ENCODE results near the gene LOC128125822.

The LOC128125822 gene

GRCh38 chr6:63527658-63528514 lies 44.4 kb upstream of the LOC128125822 start:
- Mint-ChIP-seq H3K36me3 (ENCODE audit: low read depth) (no peaks in the 10 kb centered on the region), H3K4me1 (ENCODE audit: low read depth) (peaks cover 20% of the 10 kb centered on the region), H3K4me3 (ENCODE audit: unreplicated experiment) (peak overlapping the region; percentile 23), H3K27ac (ENCODE audit: unreplicated experiment) (peak overlapping the region; percentile 82), H3K9me3 (ENCODE audit: low read depth) (no peaks in the 10 kb centered on the region), H3K27me3 (ENCODE audit: low read depth) (no peaks in the 10 kb centered on the region)
- no peak for TF ChIP-seq CTCF (IDR thresholded peaks at IDR 0.05)
- no peak for DNase-seq (ENCODE audit: low spot score)

- H3K9me3 Mint-ChIP-seq (ENCODE audit: low read depth): no peaks in the 10 kb centered on the region
- DNase-seq (ENCODE audit: low spot score): no peak
- H3K4me3 Mint-ChIP-seq (ENCODE audit: unreplicated experiment): no peak overlapping the region
- peaks cover 20% of the 10 kb centered on the region for H3K4me1 Mint-ChIP-seq (ENCODE audit: low read depth)
- TF ChIP-seq CTCF (IDR thresholded peaks at IDR 0.05): no peak
- H3K36me3 Mint-ChIP-seq (ENCODE audit: low read depth): no peaks in the 10 kb centered on the region
- H3K27me3 Mint-ChIP-seq (ENCODE audit: low read depth): no peaks in the 10 kb centered on the region
- no peak overlapping the region for H3K27ac Mint-ChIP-seq (ENCODE audit: unreplicated experiment)
Measured at GRCh38 chr6:63529498-63529897, 42.8 kb upstream of the LOC128125822 start.

GRCh38 chr6:63530182-63530581 lies 42.1 kb upstream of the LOC128125822 start:
- Mint-ChIP-seq H3K4me1 (ENCODE audit: low read depth) (peaks cover 20% of the 10 kb centered on the region), H3K4me3 (ENCODE audit: unreplicated experiment) (no peak overlapping the region), H3K36me3 (ENCODE audit: low read depth) (no peaks in the 10 kb centered on the region), H3K27me3 (ENCODE audit: low read depth) (no peaks in the 10 kb centered on the region), H3K9me3 (ENCODE audit: low read depth) (no peaks in the 10 kb centered on the region), H3K27ac (ENCODE audit: unreplicated experiment) (no peak overlapping the region)
- no peak for TF ChIP-seq CTCF (IDR thresholded peaks at IDR 0.05)
- no peak for DNase-seq (ENCODE audit: low spot score)

GRCh38 chr6:63530991-63531390 lies 41.3 kb upstream of the LOC128125822 start:
- no peak overlapping the region for H3K4me3 Mint-ChIP-seq (ENCODE audit: unreplicated experiment)
- H3K27me3 Mint-ChIP-seq (ENCODE audit: low read depth): no peaks in the 10 kb centered on the region
- no peak for DNase-seq (ENCODE audit: low spot score)
- no peaks in the 10 kb centered on the region for H3K9me3 Mint-ChIP-seq (ENCODE audit: low read depth)
- H3K27ac Mint-ChIP-seq (ENCODE audit: unreplicated experiment): no peak overlapping the region
- no peak for TF ChIP-seq CTCF (IDR thresholded peaks at IDR 0.05)
- peaks cover 20% of the 10 kb centered on the region for H3K4me1 Mint-ChIP-seq (ENCODE audit: low read depth)
- H3K36me3 Mint-ChIP-seq (ENCODE audit: low read depth): no peaks in the 10 kb centered on the region

GRCh38 chr6:63533026-63533425 lies 39.3 kb upstream of the LOC128125822 start:
- Mint-ChIP-seq H3K27me3 (ENCODE audit: low read depth) (no peaks in the 10 kb centered on the region), H3K4me3 (ENCODE audit: unreplicated experiment) (no peak overlapping the region), H3K36me3 (ENCODE audit: low read depth) (peaks cover 1% of the 10 kb centered on the region), H3K27ac (ENCODE audit: unreplicated experiment) (no peak overlapping the region), H3K9me3 (ENCODE audit: low read depth) (no peaks in the 10 kb centered on the region), H3K4me1 (ENCODE audit: low read depth) (peaks cover 20% of the 10 kb centered on the region)
- no peak for DNase-seq (ENCODE audit: low spot score)
- no peak for TF ChIP-seq CTCF (IDR thresholded peaks at IDR 0.05)

Measured in chondrocyte (in vitro differentiated cells).